CD8-positive, alpha-beta memory T cell (primary cell): ENCODE data around the gene STYXL1. TPM values are rescaled to one million over a fixed set of nuclear protein-coding genes. Genes with fewer than 3 reads are reported as not detected.

Source experiments
- CTCF ChIA-PET: fragments of 350-600 bp; sonication (Branson Sonifier 250); formaldehyde crosslinking; loops from one replicate; lab custom pipeline; 2021; ENCODE audit warnings: antibody characterized with exemption; lab: Charles Lee
- POLR2A ChIA-PET: fragments of 350-600 bp; sonication (Branson Sonifier 250); formaldehyde crosslinking; loops from one replicate; lab custom pipeline; 2021; ENCODE audit warnings: antibody characterized with exemption; lab: Charles Lee
- DNase-seq, 5 donors: peaks; one replicate each; pipeline versions ENCODE4 v3.0.0 to v3.0.0-alpha.2; 2020 to 2022; ENCODE audit warnings: mixed read lengths in 1 of 5
- H3K27ac ChIP-seq: one replicate; pipeline ENCODE4 v1.7.0; 2013; ENCODE audit warnings: low read depth, mild to moderate bottlenecking, low read length, moderate library complexity
- H3K27me3 ChIP-seq: 2 replicates; pipeline ENCODE4 v1.7.0; 2013; ENCODE audit warnings: low read length, mild to moderate bottlenecking; ENCODE audit not compliant: insufficient read depth, poor library complexity, severe bottlenecking
- H3K36me3 ChIP-seq: 2 replicates; pipeline ENCODE4 v1.7.0; 2013; ENCODE audit warnings: mild to moderate bottlenecking, low read length, moderate library complexity; ENCODE audit not compliant: insufficient read depth
- H3K4me1 ChIP-seq: 2 replicates; pipeline ENCODE4 v1.7.0; 2013; ENCODE audit warnings: mild to moderate bottlenecking, low read length, moderate library complexity; ENCODE audit not compliant: insufficient read depth
- H3K4me3 ChIP-seq: 2 replicates; pipeline ENCODE4 v1.7.0; 2013; ENCODE audit warnings: mild to moderate bottlenecking, low read length
- H3K9me3 ChIP-seq: 2 replicates; pipeline ENCODE4 v1.7.0; 2013; ENCODE audit warnings: mild to moderate bottlenecking, low read length
- H3K27ac Mint-ChIP-seq, 8 donors: one replicate each; pipeline ENCODE4 v1.8.0; 2020 to 2021; ENCODE audit warnings: mixed read lengths in 8 of 8, mild to moderate bottlenecking in 6 of 8, inconsistent platforms in 3 of 8, moderate library complexity in 3 of 8
- H3K27me3 Mint-ChIP-seq, 2 donors: one replicate each; pipeline ENCODE4 v1.8.0; 2020 to 2021; ENCODE audit warnings: mixed read lengths in 2 of 2, mild to moderate bottlenecking in 1 of 2, moderate library complexity in 1 of 2
- H3K36me3 Mint-ChIP-seq, 3 donors: one replicate each; pipeline ENCODE4 v1.8.0; 2020 to 2021; ENCODE audit warnings: mixed read lengths in 3 of 3, inconsistent platforms in 1 of 3, mild to moderate bottlenecking in 1 of 3
- H3K4me1 Mint-ChIP-seq, 3 donors: one replicate each; pipeline ENCODE4 v1.8.0; 2020 to 2021; ENCODE audit warnings: mixed read lengths in 3 of 3, inconsistent platforms in 1 of 3, mild to moderate bottlenecking in 1 of 3
- H3K4me3 Mint-ChIP-seq, 7 donors: one replicate each; pipeline ENCODE4 v1.8.0; 2020 to 2021; ENCODE audit warnings: mixed read lengths in 7 of 7, mild to moderate bottlenecking in 6 of 7, moderate library complexity in 4 of 7, inconsistent platforms in 2 of 7
- H3K9me3 Mint-ChIP-seq, 5 donors: one replicate each; pipeline ENCODE4 v1.8.0; 2020 to 2022; ENCODE audit warnings: mixed read lengths in 5 of 5, mild to moderate bottlenecking in 3 of 5, moderate library complexity in 2 of 5, inconsistent platforms in 1 of 5
- polyA plus RNA-seq: library from polyadenylated mRNA; unstranded; fragments of 300-500 nt; fragmentation: Illumina TruSeq; gene quantifications from one replicate; pipeline ENCODE4 v1.2.3, GENCODE V29; 2021
- total RNA-seq, 2 experiments: library from RNA; stranded (reverse); gene quantifications; one replicate each; pipeline ENCODE4 v1.2.3, GENCODE V29; 2021

The STYXL1 gene
- total and polyA plus RNA-seq, 3 experiments from 2014 or later: 40.2 to 60.9 (median 40.7) TPM

DNA sequence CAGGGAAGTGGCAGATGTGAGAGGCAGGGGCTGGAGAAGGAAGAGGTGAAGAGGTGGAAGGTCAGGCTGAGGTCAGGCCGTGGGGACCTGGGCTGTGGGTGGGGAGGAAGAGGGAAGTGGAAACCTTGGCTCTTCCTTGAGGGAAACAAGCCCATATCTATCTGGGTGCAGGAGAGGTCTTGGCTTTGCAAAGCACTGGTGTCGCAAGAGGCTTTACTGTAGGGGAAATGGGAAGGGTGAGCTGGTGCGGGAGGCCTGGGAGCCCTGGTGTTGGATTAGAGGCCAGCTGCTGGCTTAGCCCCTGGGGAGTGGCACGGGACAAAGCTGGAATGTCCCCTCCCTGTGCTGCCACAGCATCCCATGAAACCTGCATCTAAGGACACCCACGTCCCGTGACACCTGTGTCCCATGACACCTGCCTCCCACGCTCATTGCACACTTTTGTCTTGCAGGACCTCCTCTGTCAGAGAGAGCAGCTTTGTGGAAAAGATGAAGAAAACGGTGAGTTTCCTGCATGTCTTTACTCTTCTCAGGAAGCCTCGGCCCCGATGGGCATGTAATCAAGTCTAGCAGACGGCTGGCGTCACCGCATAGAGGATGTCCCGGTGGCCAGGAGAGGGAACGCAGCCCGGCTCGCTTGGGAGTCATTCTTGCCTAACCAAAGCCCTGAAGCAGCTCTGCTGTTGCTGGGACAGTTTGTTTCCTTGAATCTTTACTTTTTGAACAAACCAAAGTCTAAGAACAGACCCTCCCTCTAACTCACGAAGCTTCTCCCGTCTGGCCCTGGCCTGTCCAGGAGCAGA, 75.6 kb downstream of the STYXL1 start:
- peaks cover 0 to 52% (median 11%) of the 10 kb centered on the region in 3 donors for H3K36me3 Mint-ChIP-seq
- Histone ChIP-seq H3K4me3 (no peak overlapping the region), H3K4me1 (no peaks in the 10 kb centered on the region), H3K27me3 (no peaks in the 10 kb centered on the region), H3K9me3 (no peaks in the 10 kb centered on the region), H3K27ac (no peak overlapping the region), H3K36me3 (no peaks in the 10 kb centered on the region)
- ChIA-PET CTCF (interaction anchor here (1.9 kb wide), 1 partner anchor 48 kb away, joined by 5 read pairs; no protein-coding TSS in a partner anchor), POLR2A (interaction anchor here (0.5 to 0.7 kb wide), 2 partner anchors 56 to 233 kb away, joined by 6 to 7 read pairs; no protein-coding TSS in a partner anchor)
- no peak overlapping the region for H3K4me3 Mint-ChIP-seq
- H3K4me1 Mint-ChIP-seq: no peaks in the 10 kb centered on the region
- no peaks in the 10 kb centered on the region for H3K27me3 Mint-ChIP-seq
- H3K9me3 Mint-ChIP-seq: no peaks in the 10 kb centered on the region
- peak overlapping the region in 1 of 8 donors; percentile 86 for H3K27ac Mint-ChIP-seq
- DNase-seq: no peak

DNA sequence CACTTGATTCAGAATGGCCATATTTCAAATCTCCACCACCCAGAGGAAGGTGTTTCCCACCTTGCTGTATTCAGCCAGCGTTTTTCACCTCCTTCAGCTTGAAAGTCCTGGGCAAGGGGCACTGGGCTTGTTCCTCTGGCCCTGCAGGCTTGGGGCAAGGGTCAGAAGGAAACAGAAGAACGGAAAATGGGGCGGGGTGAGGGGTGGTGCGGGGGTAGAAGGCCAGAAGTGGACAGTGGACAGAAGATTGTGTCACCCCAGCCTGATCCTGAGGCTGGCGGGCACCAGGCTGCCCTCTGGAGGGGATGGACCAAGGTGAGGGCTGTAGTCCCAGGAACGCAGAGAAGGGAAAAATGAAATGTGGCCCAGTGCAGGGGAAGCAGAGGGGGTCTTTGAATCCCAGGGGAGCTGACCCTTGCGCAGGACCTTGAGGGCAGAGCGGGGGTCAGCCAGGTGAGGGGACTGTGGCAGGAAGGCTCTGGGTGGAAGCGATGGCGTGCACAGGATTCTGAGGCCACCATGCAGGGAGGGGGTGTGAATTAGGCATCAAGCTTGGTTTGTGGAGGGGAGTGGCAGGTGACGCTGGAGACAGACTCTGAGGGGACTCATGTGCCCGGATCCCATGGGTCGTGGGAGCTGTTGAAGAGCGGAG, 76.4 kb downstream of the STYXL1 start:
- CTCF ChIA-PET: interaction anchor here (1.9 kb wide), 1 partner anchor 48 kb away, joined by 5 read pairs; no protein-coding TSS in a partner anchor

DNA sequence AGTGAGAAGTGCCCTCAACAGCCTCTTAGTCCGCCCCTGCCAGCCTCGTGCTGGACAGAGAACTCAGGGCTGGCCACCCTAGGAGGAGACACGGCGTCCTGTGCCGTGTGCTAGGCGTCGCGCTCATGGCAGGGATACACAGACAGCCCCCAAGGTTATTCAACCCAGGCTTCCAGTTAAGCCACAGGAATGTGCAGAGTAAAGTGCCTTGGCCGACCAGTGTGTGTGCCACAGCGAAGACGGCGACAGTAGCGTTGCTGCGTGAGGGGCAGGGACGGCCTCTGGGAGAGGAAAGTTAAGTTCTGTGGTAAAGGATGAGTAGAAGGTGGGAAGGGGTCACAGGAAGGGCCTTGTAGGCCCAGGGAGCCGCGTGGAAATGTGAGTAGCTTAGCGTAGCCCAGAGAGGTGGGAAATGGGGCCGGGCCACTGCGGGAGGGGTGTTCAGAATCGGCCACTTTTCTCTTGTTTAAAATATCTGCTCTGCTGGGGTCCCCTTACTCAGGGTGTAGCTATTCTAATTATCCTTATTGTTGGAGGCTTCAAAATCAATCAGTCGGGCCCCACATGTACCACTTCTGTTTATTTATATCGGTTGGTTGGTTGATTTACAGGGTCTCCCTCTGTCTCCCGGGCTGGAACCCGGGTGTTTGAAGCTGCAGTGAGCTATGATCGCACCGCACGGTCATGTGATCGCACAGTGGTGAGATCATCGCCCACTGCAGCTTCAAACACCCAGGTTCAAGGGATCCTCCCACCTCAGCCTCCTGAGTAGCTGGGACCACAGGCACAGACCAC, 77.9 kb downstream of the STYXL1 start:
- Histone ChIP-seq H3K27me3 (no peaks in the 10 kb centered on the region), H3K4me3 (no peak overlapping the region), H3K27ac (no peak overlapping the region), H3K9me3 (no peaks in the 10 kb centered on the region), H3K36me3 (no peaks in the 10 kb centered on the region), H3K4me1 (no peaks in the 10 kb centered on the region)
- no peak for DNase-seq
- Mint-ChIP-seq H3K9me3 (no peaks in the 10 kb centered on the region), H3K27ac (peak overlapping the region in 2 of 8 donors; percentile 48 to 90), H3K36me3 (peaks cover 0 to 66% (median 11%) of the 10 kb centered on the region in 3 donors), H3K4me1 (no peaks in the 10 kb centered on the region), H3K27me3 (no peaks in the 10 kb centered on the region), H3K4me3 (no peak overlapping the region)
- ChIA-PET POLR2A (no interaction called here), CTCF (no interaction called here)

More for the DNA sequence above, 76.4 kb downstream of the STYXL1 start:
- no peaks in the 10 kb centered on the region for H3K36me3 ChIP-seq
- H3K27me3 Mint-ChIP-seq: no peaks in the 10 kb centered on the region
- no peak for DNase-seq
- H3K27ac ChIP-seq: no peak overlapping the region
- H3K9me3 Mint-ChIP-seq: no peaks in the 10 kb centered on the region
- H3K36me3 Mint-ChIP-seq: peaks cover 0 to 58% (median 11%) of the 10 kb centered on the region in 3 donors
- no peaks in the 10 kb centered on the region for H3K9me3 ChIP-seq
- POLR2A ChIA-PET: interaction anchor here (0.5 kb wide), 1 partner anchor 232 kb away, joined by 7 read pairs; no protein-coding TSS in a partner anchor
- H3K27me3 ChIP-seq: no peaks in the 10 kb centered on the region
- H3K4me3 ChIP-seq: no peak overlapping the region
- no peak overlapping the region for H3K4me3 Mint-ChIP-seq
- no peaks in the 10 kb centered on the region for H3K4me1 ChIP-seq
- H3K27ac Mint-ChIP-seq: peak overlapping the region in 1 of 8 donors; percentile 86
- no peaks in the 10 kb centered on the region for H3K4me1 Mint-ChIP-seq

DNA sequence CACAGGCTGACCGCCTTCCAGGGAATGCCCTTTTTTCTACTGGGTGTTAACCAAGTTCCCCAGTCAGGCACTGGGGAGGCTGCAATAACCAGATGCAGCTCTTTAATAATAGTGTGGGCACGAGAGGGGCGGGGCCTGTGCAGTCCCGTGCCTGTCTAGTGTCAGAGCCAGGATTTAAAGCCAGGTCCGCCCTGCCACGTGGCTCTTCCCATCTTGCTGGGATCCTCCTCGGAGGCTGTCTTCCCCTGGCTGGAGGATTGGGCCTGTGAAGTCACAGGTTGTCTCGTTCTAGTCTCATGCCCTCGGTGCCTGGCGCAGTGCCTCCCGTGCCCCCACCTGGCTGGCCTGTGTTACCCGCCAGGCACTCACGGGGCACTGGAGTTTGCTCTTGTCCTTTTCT, 78.6 kb downstream of the STYXL1 start:
- H3K4me3 Mint-ChIP-seq: no peak overlapping the region

DNA sequence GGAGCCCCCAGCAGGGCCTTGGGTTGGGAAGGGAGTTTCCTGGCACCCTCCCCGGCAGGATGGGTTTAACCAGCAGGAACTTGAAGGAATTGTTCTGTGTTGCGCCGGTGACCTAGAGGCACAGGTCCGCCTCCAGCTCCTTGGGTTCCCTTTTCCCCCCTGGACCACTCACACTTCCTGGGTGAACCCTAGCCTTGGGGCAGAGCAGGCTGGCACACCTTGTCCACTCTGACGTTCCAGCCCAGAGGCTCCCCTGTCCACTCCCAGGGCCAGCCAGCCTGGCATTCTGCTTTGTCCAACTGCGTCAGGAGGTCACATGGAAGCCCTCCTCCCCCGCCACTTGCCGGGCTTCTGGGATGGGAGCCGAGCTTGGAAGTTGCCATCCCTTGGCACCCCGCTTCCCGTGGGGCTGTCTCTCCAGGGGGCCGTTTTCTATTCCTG, 79.2 kb downstream of the STYXL1 start:
- no peaks in the 10 kb centered on the region for H3K36me3 ChIP-seq
- Mint-ChIP-seq H3K27ac (no peak overlapping the region), H3K4me3 (no peak overlapping the region), H3K9me3 (no peaks in the 10 kb centered on the region), H3K36me3 (peaks cover 0 to 57% (median 7%) of the 10 kb centered on the region in 3 donors), H3K27me3 (no peaks in the 10 kb centered on the region), H3K4me1 (no peaks in the 10 kb centered on the region)
- H3K9me3 ChIP-seq: no peaks in the 10 kb centered on the region
- ChIA-PET POLR2A (no interaction called here), CTCF (interaction anchor here (1.3 kb wide), 1 partner anchor 51 kb away, joined by 4 read pairs; no protein-coding TSS in a partner anchor)
- H3K27me3 ChIP-seq: no peaks in the 10 kb centered on the region
- H3K27ac ChIP-seq: no peak overlapping the region
- no peak for DNase-seq
- H3K4me3 ChIP-seq: no peak overlapping the region
- no peaks in the 10 kb centered on the region for H3K4me1 ChIP-seq

More for the DNA sequence above, 78.6 kb downstream of the STYXL1 start:
- ChIA-PET POLR2A (no interaction called here), CTCF (no interaction called here)
- H3K27ac Mint-ChIP-seq: peak overlapping the region in 2 of 8 donors; percentile 34 to 48
- DNase-seq: no peak
- Histone ChIP-seq H3K27ac (no peak overlapping the region), H3K36me3 (no peaks in the 10 kb centered on the region), H3K9me3 (no peaks in the 10 kb centered on the region), H3K4me1 (no peaks in the 10 kb centered on the region), H3K27me3 (no peaks in the 10 kb centered on the region), H3K4me3 (no peak overlapping the region)
- H3K4me1 Mint-ChIP-seq: no peaks in the 10 kb centered on the region
- H3K9me3 Mint-ChIP-seq: no peaks in the 10 kb centered on the region
- H3K27me3 Mint-ChIP-seq: no peaks in the 10 kb centered on the region
- H3K36me3 Mint-ChIP-seq: peaks cover 0 to 62% (median 9%) of the 10 kb centered on the region in 3 donors

DNA sequence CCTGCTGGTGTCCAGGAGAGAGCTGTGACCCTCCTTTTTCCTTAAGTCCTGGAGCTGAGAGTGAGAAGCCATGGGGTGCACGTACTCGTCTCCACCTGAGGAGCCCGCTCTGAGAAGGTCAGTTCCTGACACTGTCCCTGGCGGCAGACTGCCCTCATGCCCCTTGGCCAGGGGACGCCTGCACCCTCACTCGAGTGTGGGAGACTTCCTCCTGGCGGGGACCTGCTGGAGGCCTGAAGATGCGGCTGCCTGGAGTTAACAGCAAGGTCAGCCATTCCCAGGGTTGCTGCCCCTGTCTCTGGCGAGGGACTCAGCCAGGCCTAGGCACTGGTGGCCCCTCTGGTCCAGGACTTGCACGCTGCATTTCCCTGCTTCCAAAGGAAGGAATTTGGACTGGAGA, 79.8 kb downstream of the STYXL1 start:
- CTCF ChIA-PET: interaction anchor here (1.3 kb wide), 1 partner anchor 52 kb away, joined by 4 read pairs; no protein-coding TSS in a partner anchor
- no peaks in the 10 kb centered on the region for H3K36me3 ChIP-seq
- POLR2A ChIA-PET: no interaction called here
- H3K4me1 ChIP-seq: no peaks in the 10 kb centered on the region
- H3K9me3 Mint-ChIP-seq: no peaks in the 10 kb centered on the region
- no peak overlapping the region for H3K27ac ChIP-seq
- H3K4me1 Mint-ChIP-seq: peaks cover 0 to under 1% (median 0%) of the 10 kb centered on the region in 3 donors
- H3K9me3 ChIP-seq: no peaks in the 10 kb centered on the region
- no peak overlapping the region for H3K4me3 Mint-ChIP-seq
- H3K36me3 Mint-ChIP-seq: peaks cover 0 to 60% (median 7%) of the 10 kb centered on the region in 3 donors
- no peak overlapping the region for H3K27ac Mint-ChIP-seq
- H3K27me3 ChIP-seq: no peaks in the 10 kb centered on the region
- DNase-seq: no peak
- no peak overlapping the region for H3K4me3 ChIP-seq
- no peaks in the 10 kb centered on the region for H3K27me3 Mint-ChIP-seq

DNA sequence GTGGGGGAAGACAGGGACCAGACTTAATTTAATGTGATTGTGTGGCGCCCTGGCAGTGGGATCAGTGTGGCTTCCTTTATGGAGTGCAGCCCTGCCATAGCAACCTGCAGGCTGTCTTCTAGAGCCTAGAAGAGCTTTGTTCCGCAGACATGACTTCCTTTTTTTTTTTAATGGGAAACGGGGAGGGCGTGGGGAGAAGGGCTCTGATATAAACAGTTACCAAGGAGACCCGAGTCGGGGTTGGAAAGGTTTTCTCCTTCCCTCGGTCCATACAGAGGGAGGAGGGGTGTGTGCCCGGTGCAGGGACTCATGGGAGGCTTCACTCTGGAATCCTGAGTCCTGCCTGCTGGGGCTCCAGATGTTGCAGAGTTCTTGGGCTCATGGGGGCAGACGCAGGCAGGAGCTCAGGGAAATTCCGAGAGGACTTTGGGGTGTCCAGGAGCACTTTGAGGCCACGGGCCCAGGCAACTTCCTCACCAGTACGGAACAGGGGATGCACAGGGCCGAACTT, 80.3 kb downstream of the STYXL1 start:
- peak overlapping the region in 1 of 8 donors; percentile 79 for H3K27ac Mint-ChIP-seq
- Histone ChIP-seq H3K27me3 (no peaks in the 10 kb centered on the region), H3K4me3 (no peak overlapping the region), H3K36me3 (no peaks in the 10 kb centered on the region), H3K27ac (no peak overlapping the region), H3K4me1 (no peaks in the 10 kb centered on the region), H3K9me3 (no peaks in the 10 kb centered on the region)
- ChIA-PET CTCF (interaction anchor here (1.3 kb wide), 1 partner anchor 52 kb away, joined by 4 read pairs; no protein-coding TSS in a partner anchor), POLR2A (no interaction called here)
- H3K4me3 Mint-ChIP-seq: no peak overlapping the region
- peaks cover 0 to 58% (median 10%) of the 10 kb centered on the region in 3 donors for H3K36me3 Mint-ChIP-seq
- no peak for DNase-seq
- H3K27me3 Mint-ChIP-seq: no peaks in the 10 kb centered on the region
- H3K4me1 Mint-ChIP-seq: peaks cover 0 to 5% (median 0%) of the 10 kb centered on the region in 3 donors
- no peaks in the 10 kb centered on the region for H3K9me3 Mint-ChIP-seq
